ENCODE results near the gene MFAP3.
A peak's percentile ranks its signal among the peaks of the same experiment; 100 is the strongest.
"Not testable (repeated sequence)": the region's sequence is repeated elsewhere in the genome, so short reads cannot be mapped to it uniquely, and the experiment has no call there.

The MFAP3 gene

DNA sequence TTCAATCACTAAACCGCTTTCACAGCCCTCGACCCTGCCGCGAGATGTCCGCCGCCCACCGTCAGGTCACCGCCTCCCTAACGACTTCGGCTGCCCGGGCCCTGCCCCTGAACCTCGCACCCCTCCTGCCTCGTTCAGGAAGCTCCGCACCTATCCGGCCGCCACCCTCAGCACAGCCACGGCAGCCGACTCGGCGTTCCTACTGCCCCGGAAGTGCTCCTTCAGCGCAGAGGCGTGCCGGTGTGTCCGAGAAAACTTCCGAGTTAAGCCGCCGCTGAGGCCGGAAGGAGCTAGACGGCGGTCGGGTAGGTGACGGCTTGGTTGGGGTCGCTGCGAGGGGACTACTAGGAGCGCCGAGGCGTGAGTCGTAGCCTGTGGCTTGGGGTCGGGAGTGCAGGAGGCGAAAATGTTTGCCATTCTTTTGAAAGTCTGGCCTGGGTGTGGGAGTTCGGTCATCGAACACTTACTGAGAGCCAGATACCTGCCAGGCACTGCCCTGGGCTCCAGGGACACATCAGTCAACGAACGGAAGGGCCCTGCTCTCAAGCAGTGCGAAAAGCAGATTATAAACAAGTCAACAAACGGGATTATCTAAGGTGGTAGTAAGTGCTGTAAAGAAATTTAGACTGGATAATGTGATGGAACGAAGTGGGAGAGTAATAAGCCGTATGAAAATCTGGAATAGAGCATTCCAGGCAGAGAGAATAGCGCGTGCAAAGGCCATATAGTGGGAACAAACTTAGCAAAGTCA lies at the start of gene MFAP3, which contains the start of gene FAM114A2:
Gene MFAP3 (plus strand): TSS at position 261 of the 751 bp plus-strand sequence. CDS start 10,756 bp downstream, outside the sequence.
Gene FAM114A2 (minus strand): TSS at position 204 of the 751 bp plus-strand sequence. CDS start 3,957 bp downstream, outside the sequence.
- DNase-seq = peak; percentile 75

DNA sequence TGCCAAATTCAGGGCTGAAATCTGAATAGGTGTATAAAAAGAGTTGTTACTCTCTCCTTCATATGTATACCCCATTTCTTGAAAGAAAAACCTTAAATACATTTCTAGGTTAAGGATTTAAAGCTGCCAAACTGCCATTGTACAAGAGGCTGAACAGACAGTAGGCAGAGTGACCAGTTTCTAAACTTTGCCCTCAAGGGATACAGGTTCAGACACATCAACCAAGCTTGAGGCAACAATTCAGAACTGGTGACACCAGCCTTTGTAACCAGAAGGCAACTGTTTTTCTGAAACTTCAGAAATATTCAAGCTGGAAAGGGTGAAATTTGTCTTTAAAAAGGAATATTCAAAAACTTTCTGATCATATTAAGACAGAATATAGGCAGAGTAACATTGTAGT lies 47.6 kb upstream of the MFAP3 start:
- no peak for DNase-seq

DNA sequence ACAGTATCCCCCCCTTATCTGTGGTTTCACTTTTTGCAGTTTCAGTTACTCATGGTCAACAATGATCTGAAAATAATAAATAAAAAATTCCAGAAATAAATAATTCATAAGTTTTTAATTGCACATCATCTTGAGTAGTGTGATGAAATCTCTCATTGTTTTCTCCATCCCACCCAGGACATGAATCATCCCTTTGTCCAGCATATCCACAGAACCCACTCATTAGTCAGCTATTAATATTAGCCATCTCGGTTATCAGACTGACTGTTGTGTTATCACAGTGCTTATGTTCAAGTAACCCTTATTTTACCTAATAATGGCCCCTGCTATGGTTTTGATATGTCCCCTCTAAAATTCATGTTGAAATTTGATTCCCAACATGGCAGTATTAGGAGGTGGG lies 40.8 kb upstream of the MFAP3 start:
- DNase-seq = no peak

DNA sequence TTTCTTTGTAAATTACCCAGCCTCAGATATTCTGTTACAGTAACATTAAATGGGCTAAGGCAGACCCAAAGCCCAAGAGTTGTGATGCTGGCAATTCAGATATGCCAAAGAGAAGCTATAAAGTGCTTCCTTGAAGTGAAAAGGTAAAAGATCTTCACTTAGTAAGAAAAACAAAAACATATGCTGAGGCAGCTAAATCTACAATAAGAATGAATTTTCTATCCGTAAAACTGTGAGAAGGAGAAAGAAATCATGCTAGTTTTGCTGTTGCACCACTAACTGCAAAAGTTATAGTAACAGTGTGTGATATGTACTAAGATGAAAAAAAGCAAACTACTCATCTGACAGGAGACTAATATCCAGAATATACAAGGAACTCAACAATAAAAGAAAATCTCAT lies 40.0 kb upstream of the MFAP3 start:
- DNase-seq = no peak

DNA sequence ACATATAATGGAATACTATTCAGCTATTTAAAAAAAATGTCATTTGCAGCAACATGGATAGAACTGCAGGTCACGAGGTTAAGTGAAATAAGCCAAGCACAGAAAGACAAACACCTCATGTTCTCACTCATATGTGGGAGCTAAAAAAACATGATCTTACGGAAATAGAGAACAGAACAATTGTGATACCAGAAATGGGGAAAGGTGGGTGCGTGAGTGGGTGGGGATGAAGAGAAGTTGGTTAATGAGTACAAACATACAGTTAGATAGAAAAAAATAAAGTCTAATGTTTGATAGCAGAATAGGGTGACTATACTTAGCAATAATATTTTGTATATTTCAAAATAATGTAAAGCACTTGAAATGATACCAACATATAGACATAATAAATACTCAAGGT lies 38.8 kb upstream of the MFAP3 start:
- no peak for DNase-seq

DNA sequence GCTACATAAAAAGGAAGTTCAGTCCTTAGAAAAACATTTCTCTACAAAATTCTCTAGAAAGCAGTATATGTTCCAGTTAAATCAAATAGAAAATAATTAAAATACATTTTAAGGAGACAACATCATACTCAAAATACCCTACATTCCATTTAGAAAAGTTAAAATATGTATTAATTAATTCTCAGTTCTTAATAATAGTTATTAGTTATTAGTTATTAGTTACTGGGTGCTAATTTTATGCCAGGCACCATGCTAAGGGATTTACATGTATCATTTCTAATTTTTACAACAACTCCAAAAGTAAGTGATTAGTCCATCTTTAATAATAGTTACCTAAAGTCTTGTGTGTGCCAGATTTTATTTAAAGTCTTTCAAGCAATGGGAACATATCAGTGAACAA lies 38.1 kb upstream of the MFAP3 start:
- no peak for DNase-seq

DNA sequence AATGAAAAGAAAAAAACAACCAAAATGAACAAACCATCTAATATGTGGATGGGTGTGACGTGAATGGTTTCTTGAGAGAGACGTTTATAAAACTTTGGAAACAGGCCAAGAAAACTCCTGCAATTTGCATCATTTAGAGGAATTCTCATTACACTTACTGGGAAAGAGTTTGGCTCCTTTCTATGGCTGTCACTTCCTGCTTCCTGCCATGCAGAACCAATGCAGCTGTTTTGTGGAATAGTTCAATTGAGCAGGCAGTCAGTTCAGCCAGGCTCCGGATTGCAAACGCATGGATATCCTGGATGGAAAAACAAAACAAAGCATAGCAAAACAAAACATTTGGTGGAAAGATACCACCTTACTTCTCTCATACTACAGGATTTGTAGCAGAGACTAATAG lies 36.7 kb upstream of the MFAP3 start:
- DNase-seq = no peak

DNA sequence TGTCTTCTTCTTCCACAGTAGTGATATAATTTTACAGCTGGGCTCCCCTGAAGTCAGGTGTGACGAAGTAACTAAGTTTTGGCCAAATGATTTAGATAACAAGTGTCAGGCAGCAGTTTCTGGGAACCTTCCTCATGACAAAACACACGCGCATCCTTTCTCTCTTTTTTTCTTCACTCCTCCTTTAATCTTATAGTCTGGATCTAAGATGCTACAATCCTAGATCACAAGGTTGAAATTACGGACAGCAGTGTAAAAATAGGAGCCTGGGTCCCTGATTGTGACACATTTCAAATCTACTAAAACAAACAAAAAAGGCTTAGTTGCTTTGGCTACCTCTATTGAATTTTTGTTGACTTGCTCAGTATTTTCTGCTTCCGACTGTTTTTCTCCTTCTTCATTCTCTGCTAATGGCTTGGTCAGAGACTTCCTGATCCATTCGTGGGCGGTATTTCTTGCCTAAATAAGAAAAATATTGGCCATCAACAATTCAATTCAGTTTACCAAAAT lies 36.2 kb upstream of the MFAP3 start:
- no peak for DNase-seq

DNA sequence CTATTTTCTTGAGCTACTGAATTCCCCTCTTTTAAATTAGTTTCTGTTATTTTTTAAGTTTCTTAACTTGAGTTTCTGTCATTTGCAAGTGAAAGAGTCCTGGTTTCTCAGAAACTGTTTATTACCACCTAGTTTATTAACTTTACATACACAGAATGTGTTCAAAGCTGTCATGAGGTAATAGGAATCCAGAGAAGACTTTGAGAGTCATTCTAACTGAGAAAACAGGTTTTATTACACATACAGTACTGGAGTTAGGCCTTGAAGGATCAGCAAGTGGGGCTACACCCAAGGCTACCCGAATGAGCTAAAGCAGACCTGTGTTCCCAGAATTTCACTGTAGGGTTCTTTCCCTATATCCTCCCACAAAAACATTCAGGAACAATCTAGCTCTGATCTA lies 33.1 kb upstream of the MFAP3 start:
- DNase-seq = no peak

DNA sequence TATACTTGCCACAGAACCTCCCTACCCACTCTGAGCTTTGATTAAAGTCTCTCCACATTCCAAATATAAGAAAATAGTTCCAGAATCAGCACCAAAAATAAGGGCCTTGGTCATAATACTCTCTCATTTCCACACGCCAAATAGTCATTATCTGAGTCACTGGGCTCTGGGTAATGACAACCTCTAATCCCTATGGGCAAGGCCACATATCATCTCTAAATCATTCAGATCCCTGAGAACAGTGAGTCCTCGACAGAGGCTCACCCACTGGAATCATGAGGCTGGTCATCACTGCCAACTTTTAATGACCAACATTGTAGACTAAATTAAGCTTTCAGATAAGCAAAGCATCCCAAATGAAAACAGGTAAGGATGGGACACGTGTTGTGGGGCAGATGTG lies 28.1 kb upstream of the MFAP3 start:
- no peak for DNase-seq

DNA sequence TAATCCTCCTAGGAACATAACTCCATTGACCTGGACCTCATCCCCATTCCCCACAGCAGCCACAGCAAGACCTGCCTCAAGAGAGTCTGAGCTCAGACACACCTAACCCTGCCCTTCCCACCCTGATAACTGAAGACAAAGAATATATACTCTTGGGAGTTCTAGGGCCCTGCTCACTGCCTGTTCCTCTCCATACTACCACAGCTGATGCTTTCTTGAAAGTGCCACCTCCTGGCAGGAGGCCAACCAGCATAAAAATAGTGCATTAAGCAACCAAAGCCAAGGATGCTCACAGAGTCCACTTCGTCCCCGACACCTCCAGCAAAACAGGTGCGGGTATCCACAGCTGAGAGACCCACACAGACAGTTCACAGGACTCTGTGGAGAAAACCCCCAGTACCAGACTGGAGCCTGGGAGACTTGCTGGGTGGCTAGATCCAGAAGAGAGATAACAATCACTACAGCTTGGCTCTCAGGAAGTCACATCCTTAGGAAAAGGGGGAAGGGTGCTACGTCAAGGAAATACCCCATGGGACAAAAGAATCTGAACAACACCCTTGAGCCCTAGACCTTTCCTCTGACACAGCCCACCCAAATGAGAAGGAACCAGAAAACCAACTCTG lies 23.6 kb upstream of the MFAP3 start:
- no peak for DNase-seq

DNA sequence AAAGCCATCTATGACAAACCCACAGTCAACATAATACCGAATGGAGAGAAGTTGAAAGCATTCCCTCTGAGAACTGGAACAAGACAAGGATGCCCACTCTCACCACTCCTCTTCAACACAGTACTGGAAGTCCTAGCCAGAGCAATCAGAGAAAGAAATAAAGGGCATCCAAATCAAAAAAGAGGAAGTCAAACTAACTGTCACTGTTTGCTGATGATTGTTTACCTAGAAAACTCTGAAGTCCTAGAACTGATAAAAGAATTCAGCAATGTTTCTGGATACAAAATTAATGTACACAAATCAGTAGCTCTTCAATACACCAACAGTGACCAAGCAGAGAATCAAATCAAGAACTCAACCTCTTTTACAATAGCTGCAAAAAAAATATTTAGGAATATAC lies 19.8 kb upstream of the MFAP3 start:
- DNase-seq = not testable (repeated sequence)

DNA sequence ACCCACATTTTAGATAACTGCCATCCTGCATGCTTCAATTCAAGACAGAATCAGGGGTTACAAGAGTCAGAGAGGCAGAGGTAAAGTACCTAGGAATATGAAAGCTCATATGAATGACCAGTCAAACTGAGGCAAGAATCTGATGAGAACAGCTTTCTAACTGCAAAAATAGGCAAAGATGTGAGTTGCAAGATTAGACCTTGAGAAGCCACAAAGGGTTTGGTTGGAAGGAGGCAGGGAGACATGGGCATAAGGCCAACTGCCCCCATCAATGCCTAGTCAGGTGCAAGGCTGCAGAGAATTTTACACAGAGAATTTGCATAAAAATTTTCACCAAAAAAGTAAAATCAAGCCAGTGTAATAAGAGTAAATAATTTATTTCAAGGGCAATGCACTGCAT lies 12.8 kb upstream of the MFAP3 start:
- no peak for DNase-seq

DNA sequence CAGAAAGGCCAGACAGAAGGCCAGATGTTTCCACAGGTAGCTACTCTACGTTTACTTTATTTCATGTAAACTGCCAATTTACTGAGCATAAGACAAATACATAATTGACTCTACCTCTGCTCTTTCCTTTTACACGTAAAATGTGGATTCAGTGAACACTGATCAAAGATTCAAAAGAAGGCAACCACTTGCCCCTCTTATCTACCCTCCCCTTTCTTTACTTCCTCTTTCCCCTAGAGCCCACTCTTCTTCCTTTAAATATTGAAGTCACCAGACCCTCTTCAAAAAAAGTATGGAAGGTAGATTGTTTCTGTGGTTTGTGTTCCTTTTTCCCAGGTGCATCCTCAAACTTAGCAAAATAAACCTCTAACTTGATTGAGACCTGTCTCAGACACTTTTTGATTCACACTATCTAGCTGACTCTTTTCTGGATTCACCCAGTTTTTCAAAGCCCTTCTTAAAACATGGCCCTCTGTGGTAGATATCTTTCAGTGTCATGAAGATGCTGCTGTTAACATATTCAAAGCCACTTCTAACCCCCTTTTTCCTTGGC lies 6.8 kb upstream of the MFAP3 start:
- no peak for DNase-seq

DNA sequence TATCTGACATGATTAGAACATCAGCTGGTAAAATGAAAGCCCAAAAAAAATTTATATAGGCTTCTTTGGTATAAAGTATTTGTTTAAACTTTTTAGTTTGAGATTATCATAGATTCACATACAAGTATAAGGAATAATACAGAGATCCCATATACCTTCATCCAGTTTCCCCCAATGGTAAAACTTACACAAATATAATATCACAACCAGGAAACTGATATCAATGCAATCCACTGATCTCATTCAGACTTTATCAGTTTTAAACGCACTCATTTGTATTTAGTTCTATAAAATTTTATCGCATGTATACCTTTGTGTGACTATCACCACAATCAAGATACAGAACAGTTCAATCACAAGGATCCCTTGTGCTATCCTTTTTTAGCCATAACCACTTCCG lies 3.8 kb upstream of the MFAP3 start:
- no peak for DNase-seq

DNA sequence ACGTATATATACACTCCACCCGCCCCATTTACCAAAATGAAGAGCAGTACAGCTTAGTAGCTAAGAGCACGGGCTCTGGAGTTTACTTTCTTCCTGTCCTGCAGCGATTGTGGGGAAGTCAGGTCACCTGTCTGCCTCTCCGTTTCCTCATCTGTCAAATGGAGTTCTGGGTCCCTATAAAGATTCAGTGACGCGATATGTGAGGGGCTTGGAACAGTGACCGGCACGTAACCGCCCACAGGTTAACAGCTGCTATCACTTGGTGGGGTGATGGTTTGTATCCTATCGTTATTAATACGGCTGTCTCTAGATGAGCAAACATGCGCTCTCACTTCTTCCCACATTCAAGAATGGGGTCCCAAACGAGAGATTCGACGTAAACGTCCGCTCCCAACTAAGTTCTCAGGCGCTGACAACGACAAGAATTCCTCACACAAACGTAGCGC lies 483 bp upstream of the MFAP3 start:
- DNase-seq = peak; percentile 27

DNA sequence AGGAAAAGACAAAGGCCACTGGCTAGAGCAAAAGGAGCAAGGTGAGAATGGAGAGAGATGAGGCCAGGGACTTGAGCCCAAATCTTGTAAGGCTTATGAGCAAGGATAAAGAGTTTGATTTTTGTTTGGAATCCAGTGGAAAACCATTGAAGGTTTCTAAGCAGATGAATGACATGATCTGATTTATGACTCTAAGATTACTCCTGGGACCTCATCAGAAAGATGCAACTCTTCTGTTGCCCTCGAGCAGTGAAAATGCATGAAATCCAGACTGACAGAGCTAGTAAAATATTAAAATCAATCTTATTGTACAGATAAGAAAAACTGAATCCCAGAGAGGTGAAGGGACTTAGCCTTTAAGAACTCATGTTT lies 677 bp downstream of the MFAP3 start:
- DNase-seq = no peak

DNA sequence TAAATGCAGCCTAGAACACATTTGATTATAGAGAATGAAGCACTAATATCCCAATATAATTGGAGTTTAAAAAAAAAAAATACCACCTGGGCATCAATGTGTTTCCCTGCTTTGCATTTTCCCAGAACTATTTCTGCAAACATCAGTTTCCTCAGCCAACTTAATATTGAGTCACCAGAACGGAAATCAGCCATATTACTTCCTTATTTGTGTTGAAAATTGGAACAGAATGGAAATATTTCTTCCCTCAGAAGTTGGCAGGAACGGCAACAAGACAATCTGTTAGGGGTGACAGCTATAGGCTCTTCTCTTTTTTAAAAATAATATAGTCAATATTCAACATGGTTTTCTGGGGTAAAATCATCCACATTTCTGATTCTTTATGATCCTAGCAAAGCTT lies 4.0 kb downstream of the MFAP3 start:
- no peak for DNase-seq

DNA sequence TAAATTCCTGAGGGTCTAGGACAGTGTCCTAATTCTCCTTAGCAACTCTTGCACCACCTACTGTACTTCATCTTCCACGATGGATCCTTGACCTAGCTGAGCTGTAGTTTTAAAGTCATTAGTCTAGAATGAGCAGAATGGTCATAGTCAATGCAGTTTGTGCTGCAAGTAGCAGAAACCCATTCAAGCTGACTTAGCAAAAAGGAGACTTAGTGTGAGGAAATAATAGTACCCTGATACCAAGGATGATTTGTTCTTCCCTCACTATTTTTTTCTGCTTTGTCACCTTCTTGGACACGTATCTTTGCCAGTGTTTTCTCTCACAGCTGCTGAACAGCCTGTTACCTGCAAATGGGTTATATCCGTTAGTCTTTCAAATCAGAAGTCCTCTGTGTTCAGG lies 5.3 kb downstream of the MFAP3 start:
- DNase-seq = no peak

DNA sequence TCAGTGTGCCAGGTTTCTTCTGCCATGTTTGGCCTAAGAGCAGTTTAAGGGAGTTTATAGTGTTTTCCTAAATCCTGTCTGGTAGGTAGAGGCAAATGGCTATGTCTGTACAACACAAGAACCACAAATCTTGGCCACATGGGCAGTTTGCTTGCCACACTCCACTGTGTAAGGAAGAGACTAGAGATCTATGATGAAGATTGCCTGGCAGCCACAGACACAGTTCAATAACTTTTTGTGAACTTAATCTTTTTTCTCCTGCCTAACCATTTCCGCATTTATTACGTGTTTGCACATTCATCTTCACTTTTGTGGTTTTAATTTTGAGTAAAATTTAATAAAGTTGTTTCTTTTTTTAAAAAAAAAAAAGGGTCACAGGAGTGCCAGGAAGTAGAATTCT lies 5.8 kb downstream of the MFAP3 start:
- DNase-seq = no peak

DNA sequence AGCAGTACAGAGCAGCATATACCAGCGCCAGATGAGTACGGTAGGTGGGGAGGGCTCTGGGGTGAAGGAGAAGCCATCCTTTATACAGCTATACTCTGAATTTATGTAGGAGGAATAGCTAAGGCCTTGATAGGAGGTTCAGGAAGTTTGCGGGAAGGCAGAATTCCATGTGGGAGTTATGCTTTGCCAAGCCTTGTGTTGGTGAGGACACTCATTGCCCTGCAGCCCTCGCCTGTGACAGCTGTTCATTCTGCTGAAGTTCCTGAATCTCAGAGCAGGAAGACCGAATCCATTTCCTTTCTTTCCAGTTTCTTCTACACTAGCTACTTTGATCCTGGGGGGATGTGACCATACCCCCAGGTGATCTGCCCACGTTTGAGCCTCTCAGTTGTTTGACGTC lies 7.7 kb downstream of the MFAP3 start:
- no peak for DNase-seq

DNA sequence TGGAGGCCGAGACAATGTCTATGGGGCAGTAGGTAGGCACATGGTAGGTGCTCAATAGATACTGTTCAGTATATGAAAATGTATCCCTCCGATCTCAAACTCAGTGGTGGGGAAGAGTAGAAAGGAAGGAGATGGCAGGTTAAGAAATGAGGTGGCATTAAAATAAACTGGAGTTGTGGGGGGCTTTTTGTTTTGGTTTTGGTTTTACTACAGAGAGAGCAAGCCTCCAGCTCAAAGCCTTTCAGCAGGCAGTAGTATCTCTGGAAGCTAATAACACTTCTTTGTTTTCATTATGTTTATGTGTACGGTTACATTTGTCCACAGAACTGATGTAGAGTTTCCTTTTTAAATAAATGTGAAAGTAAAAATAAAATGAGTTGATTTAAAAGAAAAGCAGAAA lies 8.6 kb downstream of the MFAP3 start:
- no peak for DNase-seq

DNA sequence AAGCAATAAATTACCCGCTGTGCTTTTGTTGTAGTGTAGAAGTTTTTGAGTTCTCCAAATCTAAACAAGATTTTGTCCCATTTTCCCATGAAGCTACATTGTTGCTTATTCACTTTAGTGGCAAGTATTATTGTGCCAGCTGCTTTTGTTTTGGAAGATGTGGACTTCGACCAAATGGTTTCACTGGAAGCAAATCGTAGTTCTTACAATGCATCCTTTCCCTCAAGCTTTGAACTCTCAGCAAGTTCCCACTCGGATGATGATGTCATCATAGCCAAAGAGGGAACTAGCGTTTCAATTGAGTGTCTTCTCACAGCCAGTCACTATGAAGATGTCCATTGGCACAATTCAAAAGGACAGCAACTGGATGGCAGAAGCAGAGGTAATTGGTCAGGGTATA lies 10.9 kb downstream of the MFAP3 start:
- no peak for DNase-seq

DNA sequence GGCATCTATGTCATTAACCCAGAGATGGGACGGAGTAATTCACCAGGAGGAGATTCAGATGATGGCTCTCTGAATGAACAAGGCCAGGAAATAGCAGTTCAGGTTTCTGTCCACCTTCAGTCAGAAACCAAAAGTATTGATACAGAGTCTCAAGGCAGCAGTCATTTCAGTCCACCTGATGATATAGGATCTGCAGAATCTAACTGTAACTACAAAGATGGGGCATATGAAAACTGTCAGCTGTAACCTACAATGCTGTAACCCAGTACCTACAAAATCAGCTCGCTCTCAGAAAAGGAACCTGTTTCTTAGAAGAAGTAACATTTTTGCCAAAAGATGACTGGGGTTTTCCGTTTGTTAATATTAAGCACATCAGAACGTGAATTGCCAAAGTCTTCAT lies 14.7 kb downstream of the MFAP3 start:
- DNase-seq = no peak

All from NCI-H1092 (cell line).